D341Med (cell line): ENCODE data around the gene RAPGEF4.

Source experiments
- DNase-seq: peaks from one replicate; pipeline ENCODE4 v3.0.0; 2012; ENCODE audit warnings: low spot score

RAPGEF4 gene

DNA sequence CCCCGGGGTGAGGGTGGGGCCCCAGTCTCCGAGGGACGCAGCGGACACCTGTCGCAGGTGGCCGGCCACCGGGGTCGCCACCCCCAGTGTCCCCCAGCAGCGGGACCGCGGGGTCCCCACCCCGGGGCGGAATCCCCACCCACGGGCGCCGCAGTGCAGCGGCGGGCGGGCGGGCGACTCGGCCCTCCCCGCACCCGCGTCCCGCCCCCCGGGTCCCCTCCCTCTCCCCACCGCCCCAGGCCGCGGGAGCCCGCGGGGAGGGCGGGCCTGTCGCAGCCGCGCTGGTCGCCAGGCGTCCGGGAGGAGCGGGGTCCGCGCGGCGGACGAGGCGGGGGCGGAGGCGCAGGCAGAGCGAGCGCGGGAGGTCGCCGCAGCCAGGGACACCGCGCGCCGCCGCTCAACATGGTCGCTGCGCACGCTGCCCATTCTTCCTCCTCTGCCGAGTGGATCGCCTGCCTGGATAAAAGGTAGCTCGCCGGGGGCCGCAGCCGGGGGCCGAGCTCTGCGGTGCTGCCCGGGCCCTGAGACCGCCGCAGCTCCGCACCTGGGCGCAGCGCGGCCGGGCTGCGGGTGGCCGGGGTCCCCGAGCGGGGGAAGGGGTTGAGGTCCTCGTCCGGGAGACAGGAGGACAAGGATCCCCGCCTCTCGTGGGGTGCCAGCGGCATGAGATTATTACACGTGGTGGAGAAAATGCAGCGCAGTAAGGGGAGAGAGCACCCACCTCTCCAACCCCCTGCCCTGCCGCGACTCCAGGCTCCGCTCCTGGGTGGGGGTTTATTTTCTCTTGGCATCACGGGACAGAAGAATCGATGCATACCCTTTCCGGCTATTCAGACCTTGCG lies at the start of gene RAPGEF4:
Gene RAPGEF4, plus strand, starts transcription at position 264 of the 842 bp plus-strand sequence. Its CDS starts 139 bp downstream, at position 403.
- DNase-seq: peak; percentile 84

DNA sequence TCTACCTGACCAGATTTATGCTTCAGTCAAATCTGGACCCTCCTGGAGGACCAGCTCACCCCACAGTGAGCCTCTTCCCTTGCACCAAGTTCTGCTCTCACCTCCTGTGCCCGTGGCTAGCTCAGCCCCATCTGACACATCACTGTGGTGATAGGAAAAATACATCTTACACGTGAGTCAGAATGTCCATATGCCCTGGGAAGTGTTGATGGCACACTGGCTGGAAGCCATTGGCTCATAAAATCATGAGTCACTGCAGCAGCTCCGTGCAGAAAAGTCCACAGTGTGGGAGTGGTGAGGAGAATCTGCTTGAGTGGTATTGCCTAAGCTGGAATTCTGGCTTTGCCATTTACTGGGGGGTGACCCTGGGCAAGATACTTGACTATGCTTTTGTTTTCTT lies 42.6 kb upstream of the RAPGEF4 start:
- no peak for DNase-seq

DNA sequence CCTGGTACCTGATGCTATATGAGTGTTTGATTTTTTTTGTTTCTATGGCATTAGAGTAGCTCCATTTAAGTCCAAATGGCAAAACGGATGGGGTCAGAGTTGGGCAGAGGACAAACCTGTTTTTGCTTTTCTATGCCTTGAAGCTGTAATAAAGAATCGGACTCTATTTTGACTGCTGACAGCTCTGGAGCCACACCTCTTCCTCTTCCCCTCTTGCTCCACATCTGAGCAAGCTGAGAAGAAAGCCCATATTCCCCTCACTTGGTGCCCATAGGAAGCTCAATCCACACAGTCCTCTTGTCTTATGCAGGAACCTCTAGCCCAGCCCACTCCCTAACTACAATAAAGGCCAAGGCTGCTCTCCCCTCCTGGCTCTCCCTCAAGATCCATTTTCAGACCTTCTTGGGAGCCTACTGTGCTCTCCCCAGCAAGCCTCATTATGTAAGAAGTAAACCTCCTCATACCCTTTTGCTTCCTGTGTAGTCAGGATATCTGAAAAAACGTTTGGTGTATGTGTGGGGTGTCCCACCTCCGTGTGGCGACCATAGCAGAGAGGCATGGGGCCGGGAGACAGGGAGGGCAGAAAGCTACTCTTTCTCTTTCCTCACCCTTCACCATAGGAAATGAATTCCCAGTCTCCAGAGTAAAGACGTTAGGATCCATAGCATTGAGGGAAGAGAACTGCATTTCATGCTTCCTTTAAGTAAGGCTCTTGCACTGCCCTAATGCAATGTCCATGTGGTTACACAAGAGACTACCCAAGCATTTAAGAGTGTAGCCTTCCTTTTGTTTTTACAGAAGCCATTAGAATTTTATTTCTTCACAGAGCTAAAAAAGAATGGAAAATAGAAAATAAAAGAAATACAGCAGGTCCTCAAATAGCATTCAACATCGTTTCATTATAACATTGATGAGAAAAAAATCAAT lies 41.9 kb upstream of the RAPGEF4 start:
- DNase-seq: no peak

DNA sequence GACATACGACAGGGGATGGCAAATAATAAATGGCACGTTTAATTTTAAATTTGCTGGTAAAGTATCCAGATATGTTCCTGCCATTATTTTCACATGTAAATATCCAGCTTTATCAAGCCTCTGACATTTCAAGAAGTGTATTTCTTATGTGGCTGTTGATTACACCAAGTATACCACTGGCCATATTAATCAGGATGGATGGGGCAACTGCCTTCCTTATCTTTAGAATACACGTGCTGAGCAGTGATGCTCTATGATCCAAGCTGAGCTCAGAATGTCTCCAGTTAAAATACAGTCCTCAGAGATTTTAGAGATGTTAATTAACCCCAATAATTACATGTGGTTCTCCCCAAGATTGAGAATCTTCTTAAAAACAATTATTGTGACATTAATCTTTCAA lies 38.3 kb upstream of the RAPGEF4 start:
- DNase-seq: no peak

DNA sequence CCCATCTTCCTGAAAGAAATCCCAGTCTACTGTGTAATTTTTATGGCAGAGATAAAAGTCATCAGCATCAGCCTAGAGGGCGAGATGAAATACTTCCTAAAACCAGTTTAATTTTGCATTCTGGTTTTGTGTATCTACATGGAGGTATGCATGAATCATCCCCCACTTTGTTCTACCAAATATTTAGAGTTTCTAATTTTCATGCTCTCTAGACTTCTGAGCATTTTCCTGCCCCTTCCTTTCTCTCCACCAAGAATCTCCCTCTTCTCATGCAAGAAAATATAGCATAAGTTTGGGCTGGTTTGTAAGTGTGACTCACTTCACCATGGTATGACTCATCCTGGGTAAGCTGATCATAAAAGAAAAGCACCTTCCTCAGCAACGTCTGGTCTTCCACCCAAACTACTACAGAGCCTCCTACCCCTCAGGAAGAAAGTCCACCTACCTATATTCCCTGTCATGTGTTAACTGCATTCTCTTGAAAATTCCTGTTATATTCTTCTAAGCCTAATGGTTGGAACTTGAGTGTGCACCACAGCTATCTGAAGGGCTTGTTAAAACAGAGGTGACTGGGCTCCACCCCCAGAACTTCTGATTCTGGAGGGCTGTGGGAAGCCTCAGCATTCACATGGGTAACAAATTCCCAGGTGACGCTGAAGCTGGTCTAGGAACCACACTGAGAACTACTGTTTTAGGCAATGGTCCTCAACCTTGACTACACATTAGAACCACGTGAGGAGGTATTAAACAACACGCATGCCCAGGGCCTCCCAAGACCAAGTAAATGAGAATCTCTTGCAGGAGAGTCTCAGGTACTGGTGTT lies 37.4 kb upstream of the RAPGEF4 start:
- no peak for DNase-seq

DNA sequence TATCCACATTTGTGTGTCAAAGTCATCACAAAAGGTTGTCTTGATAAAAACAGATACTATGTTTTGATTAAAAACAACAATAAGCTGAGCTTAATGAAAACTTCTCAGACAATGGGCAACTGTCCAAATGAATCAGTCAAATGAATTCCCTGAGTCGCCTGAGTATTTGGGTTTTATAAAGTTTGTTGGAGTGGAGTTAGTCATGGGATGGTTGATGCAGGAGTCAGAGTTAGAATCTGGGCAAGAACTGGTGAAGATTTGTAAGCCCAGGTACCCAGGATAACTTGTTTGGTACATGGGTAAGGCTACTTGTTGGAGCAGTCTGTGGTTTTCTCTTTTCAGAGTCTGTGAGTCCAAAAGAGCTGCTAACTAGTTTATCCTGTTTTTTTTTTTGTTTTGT lies 34.4 kb upstream of the RAPGEF4 start:
- no peak for DNase-seq

DNA sequence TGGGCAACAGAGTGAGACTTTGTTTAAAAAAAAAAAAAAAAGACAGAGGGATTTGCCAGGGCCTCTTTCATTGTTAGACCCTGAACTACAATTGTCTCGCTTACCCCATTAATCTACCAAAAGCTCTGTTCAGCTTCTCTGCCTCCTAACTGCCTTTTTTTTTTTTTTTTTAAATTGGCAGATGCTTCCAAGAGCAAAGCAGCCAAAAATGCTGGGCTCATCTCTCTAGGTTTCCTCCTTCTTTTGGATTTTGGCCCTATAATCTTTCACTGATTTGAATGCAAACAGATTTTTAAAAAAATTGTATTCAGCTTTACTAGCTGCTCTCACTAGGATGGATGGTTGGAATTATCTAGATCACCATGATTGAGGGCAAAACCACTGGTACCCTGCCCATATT lies 33.2 kb upstream of the RAPGEF4 start:
- DNase-seq: no peak

DNA sequence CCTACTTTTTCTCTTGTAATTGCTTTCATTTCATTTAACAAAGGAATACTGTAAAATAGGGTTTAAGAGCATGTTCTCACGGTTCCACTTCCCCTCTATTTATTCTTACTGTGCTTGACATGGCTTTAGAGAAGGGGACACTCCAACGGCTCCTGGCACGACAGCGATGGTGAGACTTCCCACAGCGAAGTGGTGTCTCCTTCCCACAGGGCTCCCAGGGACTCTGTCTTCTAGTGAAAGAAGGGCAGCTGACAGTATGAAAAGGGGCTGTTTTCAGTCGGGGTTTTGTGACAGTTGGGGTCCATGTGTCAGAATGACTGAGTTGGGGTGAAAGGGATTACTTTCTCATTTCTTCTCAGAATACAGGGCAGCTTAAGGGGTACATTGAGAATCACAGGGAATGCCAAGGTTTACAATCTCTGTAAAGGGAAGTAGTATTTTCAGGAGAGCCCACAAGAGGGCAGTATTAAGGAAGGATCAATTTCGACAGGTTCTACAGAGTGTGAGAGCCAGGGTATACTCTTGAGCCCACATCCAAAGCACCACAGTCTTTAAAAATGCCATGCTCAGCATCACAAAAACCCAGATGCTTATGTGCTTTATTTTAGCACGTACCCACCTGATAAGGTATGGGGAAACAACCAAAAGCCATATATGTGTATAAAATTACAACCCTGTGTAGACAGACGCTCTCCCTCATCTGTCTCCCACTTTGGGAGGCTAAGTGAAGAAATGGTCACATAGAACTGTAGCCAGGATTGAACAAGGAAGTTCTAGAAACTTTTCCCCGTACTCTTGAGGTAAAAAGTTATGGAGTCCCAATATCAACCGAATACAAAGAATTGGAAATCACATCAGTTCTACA lies 31.3 kb upstream of the RAPGEF4 start:
- DNase-seq: peak; percentile 47

DNA sequence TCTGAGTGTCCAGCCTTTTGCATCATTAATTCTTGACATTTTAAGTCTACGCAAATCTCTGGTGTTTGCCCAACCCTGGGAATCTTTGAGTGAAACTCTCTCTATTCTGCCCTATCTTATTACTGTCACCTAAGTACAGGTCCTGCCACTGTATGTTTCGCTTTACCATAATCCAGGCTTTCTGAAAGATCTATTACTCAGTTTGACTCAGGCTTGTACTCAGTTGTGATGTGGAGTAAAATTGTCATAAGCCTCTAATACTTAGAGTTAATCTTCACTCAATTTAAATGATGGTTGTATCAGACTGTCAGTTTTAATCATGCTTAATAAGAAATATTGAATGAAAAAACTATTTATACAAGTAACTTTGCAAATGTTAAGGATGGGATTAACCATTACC lies 30.3 kb upstream of the RAPGEF4 start:
- no peak for DNase-seq

DNA sequence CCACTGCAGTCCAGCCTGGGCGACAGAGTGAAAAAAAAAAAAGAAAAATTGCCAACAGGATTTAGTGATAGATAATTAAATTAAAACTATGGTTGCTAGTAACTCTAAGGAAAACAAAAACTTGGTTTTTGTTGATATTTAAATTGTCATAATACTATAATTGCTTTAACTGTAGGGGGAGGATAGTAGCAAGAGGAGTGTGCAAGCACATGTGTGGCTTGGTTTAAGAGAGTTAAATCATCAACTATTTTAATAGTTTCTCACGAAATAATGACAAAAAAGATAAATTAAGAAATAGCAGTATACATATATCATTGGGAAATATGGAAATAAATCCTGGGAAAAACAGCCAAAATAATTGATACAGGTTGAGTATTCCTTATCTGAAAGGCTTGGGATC lies 27.4 kb upstream of the RAPGEF4 start:
- DNase-seq: no peak

DNA sequence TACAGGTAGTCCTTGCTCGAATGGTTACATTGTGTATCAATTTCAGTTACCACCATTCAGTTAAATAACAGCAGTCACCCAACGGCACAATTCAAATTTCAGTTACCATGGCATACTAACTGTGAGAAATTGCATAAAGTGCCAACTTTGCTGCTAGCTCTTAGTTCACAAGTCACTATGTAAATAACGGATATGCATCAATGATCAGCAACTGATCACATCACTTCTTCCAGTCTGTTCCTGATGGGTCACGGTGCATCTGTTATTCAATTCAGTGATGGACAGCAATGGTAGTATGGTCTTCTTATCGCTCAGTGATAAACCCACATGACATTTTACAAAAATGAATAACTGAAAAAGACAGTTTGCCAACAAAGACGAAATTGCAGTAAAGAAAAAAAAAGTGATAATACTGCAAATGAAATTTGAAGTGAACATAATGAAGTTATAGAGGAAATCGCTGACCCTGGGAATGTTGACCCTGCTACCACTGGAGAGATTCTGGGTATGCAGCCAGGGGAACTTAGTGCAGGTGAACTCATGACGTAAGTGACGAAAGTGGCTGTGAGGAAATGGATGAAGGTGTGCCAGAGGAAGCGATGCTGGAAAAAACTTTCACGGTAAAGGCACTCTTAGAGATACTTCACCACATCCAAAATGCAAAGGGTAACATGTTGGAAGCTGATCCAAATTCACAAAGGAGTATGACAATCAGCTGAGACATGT lies 25.9 kb upstream of the RAPGEF4 start:
- no peak for DNase-seq

DNA sequence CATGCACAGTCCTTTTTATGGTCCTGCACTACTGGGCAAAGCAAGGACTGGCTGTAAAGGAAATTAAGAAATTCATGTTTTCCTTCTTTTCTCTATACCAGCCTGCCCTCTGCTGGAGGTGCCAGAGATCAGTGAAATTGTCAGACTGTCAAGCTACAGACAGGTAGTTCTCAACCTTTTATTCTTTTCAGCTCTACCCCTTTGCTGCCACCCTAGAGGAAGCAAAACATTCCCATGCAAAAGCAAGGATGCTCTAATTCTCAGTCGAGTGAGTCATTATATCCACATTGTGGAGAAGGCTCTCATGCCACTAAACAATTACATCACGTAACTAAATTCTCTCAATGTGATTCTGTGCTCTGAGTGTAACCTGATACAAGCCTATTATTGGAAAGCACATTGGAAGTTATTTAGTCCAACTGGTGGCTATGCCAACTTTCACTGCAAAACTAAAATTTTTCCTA lies 25.0 kb upstream of the RAPGEF4 start:
- peak; percentile 64 for DNase-seq

DNA sequence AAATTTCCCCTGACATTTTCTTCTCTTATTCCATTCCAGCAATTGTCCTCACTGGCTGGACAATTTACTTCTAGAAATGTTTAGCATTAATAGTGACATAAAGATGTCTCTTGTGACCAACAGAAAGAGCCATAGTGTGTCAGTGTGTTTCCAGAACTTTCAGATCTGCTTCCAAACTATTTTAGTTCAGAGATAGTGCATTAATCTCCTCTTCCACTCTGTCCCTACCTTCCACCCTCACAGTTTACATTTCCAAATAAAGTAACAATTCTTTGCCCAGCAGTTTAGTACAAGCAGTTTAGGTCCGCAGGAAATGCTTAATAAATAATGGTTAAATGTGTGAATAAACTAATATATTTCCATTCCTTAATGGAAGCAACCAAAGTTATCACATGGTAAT lies 24.5 kb upstream of the RAPGEF4 start:
- DNase-seq: no peak

DNA sequence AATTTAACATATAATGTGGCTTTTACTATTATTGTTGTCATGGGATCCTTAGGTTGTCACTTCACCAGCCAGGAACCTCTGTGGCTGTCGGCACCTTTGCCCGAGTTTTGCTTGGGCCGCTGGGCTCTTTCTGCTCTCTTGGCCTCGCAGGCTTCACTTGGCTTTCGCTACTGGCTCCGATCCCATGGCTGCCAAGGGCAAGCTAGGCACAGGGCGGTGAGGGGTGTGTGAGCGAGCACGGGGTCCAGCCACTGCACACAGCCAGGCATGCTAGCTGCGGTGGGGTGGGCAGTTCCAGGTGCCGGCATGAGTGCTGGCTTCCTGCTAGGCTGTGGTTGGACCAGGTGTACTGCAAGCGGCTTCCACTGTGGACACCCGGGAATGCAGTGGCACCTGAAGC lies 23.4 kb upstream of the RAPGEF4 start:
- no peak for DNase-seq

DNA sequence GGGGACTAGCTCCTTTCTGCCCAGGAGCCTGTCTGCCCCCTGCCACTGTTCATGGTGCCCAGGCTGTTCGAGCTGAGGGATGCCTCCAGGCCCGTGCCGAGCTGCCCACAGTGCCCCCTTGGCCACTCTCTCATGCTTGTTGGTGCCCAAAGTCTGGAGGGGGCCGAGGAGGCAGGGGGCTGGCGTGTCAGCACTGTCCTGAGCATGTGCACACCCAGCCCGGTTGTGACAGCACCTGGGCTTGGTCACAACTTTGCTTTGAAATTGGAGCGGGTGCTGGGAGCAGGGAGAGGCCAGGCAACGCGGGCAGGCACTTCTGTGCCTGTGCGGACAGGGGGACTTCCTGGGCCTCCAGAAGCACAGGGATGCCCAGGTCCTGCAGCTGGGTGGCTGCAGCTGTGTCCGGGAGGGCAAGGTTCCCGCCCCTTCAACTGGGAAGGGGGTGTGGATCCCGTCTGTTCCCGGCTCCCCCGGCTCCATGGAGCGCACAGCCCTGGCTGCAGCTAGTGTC lies 22.2 kb upstream of the RAPGEF4 start:
- DNase-seq: no peak

DNA sequence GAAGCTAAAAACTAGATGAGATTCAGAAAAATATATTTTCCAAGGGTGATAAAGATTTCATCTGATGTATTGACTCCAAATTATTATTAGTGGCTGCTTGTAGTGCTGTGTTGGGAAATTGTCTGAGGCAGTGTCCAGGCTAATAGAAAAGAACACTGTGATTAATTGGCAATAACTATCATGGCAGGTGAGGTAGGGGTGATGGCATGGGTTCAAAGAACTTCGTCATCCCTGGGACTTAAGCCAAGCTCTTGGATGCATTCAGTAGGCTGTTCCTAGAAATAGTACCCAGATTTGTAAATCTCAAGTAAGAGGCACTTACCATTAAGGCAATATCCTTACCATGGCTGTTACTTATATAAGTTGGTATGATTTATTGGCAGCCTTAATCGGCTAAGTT lies 13.2 kb upstream of the RAPGEF4 start:
- no peak for DNase-seq

DNA sequence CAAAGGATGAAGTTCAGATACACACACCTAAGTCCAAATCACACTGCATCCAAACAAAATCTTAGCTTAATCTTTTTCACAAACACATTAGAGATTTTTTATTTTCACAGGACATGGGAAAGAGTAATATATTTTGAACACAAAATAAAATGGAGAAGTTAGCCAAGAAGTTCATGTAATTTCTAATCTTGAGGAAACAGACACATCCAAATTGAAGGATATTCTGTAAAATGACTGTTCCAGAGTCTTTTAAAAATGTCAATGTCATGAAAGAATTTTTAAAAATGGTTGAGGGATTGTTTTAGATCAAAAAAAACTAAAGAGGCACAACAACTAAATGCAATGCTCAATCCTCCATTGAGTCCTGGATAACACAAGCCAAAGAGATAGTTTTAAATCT lies 12.4 kb upstream of the RAPGEF4 start:
- no peak for DNase-seq

DNA sequence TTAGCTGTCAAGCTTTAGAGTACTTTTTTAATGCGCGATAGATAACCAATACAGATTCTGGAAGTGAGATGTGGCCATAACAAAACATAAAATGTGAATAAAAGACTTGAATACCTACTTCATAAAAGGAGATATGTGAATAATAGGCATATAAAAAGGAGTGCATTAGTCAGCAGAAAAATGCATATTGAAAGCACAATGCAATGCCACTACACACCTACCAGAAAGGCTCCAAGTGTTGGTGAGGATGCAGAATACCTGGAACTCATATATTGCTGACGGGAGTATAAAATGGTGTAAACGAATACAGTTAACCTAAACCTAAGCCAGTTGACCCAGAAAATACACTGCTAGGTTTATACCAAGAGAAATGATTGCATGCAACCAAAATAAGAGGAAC lies 10.9 kb upstream of the RAPGEF4 start:
- no peak for DNase-seq

DNA sequence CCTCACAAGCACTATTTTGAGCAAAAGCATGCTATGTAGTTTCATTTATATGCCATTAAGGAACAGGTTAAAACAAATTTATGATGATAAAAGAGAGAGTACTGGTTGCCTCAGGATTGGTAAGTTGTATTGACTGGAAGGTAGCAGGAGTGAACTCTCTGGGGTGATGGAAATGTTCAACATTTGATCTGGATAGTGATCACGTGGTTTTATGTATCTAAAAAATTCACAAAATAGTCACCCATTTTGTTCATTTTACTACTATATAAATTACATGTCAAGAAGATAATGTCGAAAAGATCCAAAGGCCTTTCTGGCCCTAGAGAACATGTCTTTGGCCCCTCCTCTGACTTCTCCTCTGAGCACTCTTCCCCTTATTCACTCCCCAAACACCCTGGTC lies 10.4 kb upstream of the RAPGEF4 start:
- DNase-seq: no peak

DNA sequence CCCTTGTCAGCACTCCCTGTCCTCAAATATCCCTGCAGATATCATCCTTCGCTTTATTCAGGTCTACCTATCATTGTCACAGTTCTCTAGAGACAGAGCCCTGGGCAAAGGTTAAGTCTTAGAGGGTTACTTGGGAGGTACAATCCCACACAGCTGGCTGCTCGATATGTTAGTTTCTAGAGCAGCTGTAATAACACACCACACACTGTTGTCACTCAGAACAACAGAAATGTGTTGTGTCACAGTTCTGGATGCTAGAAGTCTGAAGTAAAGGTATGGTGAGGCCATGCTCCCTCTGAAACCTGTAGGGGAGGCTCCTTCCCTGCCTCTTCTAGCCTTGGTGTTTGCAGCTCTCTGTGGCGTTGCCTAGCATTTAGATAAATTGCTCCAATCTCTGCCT lies 9.9 kb upstream of the RAPGEF4 start:
- DNase-seq: no peak
